ENCODE results near the gene GDF10. TPM values are rescaled to one million over a fixed set of nuclear protein-coding genes. Genes with fewer than 3 reads are reported as not detected.
A peak's percentile ranks its signal among the peaks of the same experiment; 100 is the strongest.

Gene GDF10
- total RNA-seq, 6 experiments from 2014 or later: not detected

- ATAC-seq: no peak
- no peaks in the 10 kb centered on the region for H3K36me3 ChIP-seq
- no peak overlapping the region for H3K27ac ChIP-seq
- no peak for TF ChIP-seq CTCF (IDR thresholded peaks at IDR 0.05)
- TF ChIP-seq POLR2A (IDR thresholded peaks at IDR 0.05): no peak
- intact Hi-C loops (cut with DNase I): no loop called here
- no peak overlapping the region for H3K4me3 ChIP-seq
- H3K4me1 ChIP-seq: no peaks in the 10 kb centered on the region
- no peak for DNase-seq
- H3K27me3 ChIP-seq: no peaks in the 10 kb centered on the region
- WGBS (ENCODE audit: insufficient coverage, low coverage, low lambda C conversion rate, missing lambda C conversion rate): 68% methylated on average over 9 of the region's 9 CpGs
- peaks cover 0 to 3% (median 0%) of the 10 kb centered on the region in 4 donors for H3K9me3 ChIP-seq
Observed at GRCh38 chr10:47268696-47269095, 31.3 kb upstream of the GDF10 start.

GRCh38 chr10:47269294-47269693 is 30.7 kb upstream of the GDF10 start:
- DNase-seq: no peak
- WGBS (ENCODE audit: insufficient coverage, low coverage, low lambda C conversion rate, missing lambda C conversion rate): 47% methylated on average over 5 of the region's 5 CpGs
- ATAC-seq: no peak
- TF ChIP-seq POLR2A (IDR thresholded peaks at IDR 0.05): no peak
- TF ChIP-seq CTCF (IDR thresholded peaks at IDR 0.05): peak in 1 of 4 donors; percentile 16
- Histone ChIP-seq H3K27ac (no peak overlapping the region), H3K9me3 (peaks cover 0 to 3% (median 0%) of the 10 kb centered on the region in 4 donors), H3K36me3 (no peaks in the 10 kb centered on the region), H3K4me1 (no peaks in the 10 kb centered on the region), H3K27me3 (no peaks in the 10 kb centered on the region), H3K4me3 (no peak overlapping the region)
- intact Hi-C loops (cut with DNase I): no loop called here

- no peak for DNase-seq
- no CpG with 5 or more reads among the region's 2 CpGs for WGBS (ENCODE audit: insufficient coverage, low coverage, low lambda C conversion rate, missing lambda C conversion rate)
- TF ChIP-seq CTCF (IDR thresholded peaks at IDR 0.05) (no peak), POLR2A (IDR thresholded peaks at IDR 0.05) (no peak)
- intact Hi-C loops (cut with DNase I): no loop called here
- H3K27ac ChIP-seq: no peak overlapping the region
- H3K9me3 ChIP-seq: peaks cover 0 to 3% (median 0%) of the 10 kb centered on the region in 4 donors
- no peak overlapping the region for H3K4me3 ChIP-seq
- H3K4me1 ChIP-seq: no peaks in the 10 kb centered on the region
- no peaks in the 10 kb centered on the region for H3K27me3 ChIP-seq
- ATAC-seq: no peak
- H3K36me3 ChIP-seq: no peaks in the 10 kb centered on the region
Observed at GRCh38 chr10:47276071-47276470, 23.9 kb upstream of the GDF10 start.

GRCh38 chr10:47276576-47277351 is 23.2 kb upstream of the GDF10 start:
- Histone ChIP-seq H3K9me3 (peaks cover 0 to 3% (median 0%) of the 10 kb centered on the region in 4 donors), H3K4me3 (no peak overlapping the region), H3K4me1 (no peaks in the 10 kb centered on the region), H3K36me3 (no peaks in the 10 kb centered on the region), H3K27me3 (no peaks in the 10 kb centered on the region), H3K27ac (no peak overlapping the region)
- DNase-seq (no peak), ATAC-seq (no peak)
- TF ChIP-seq POLR2A (IDR thresholded peaks at IDR 0.05) (no peak), CTCF (IDR thresholded peaks at IDR 0.05) (no peak)
- intact Hi-C loops (cut with DNase I): no loop called here
- 70% methylated on average over 8 of the region's 11 CpGs for WGBS (ENCODE audit: insufficient coverage, low coverage, low lambda C conversion rate, missing lambda C conversion rate)
